ENCODE measurements around the gene RGS10. TPM values are rescaled to one million over a fixed set of nuclear protein-coding genes. Genes with fewer than 3 reads are reported as not detected.

RGS10 gene
- total and polyA plus RNA-seq, 10 of the 15 experiments (the other 5 are each of a cell fraction or from before 2014, with no cell fraction given), result 72.8 to 193 (median 127) TPM

- TF ChIP-seq ELK1 (IDR thresholded peaks at IDR 0.05; ENCODE audit: low read depth, low read length) (no peak), ZBTB33 (IDR thresholded peaks at IDR 0.05) (no peak), RCOR1 (conservative IDR thresholded peaks at IDR 0.05; ENCODE audit: low read depth, low read length) (no peak), ESRRA (IDR thresholded peaks at IDR 0.05; ENCODE audit: low read length) (no peak), TBL1XR1 (IDR thresholded peaks at IDR 0.05; ENCODE audit: low read depth, low read length) (no peak), ZZZ3 (IDR thresholded peaks at IDR 0.05; ENCODE audit: control insufficient read depth, insufficient read length, low read depth) (no peak), PAX8 (IDR thresholded peaks at IDR 0.05) (no peak), E2F8 (IDR thresholded peaks at IDR 0.05; ENCODE audit: low read depth, partially characterized antibody) (no peak), NFYA (IDR thresholded peaks at IDR 0.05; ENCODE audit: borderline replicate concordance, low read depth, low read length) (no peak), RUNX3 (IDR thresholded peaks at IDR 0.05; ENCODE audit: low read length) (peak; percentile 65), STAT1 (conservative IDR thresholded peaks at IDR 0.05) (no peak), SIX5 (IDR thresholded peaks at IDR 0.05; ENCODE audit: low read depth, low read length, severe bottlenecking) (no peak), SKIL (IDR thresholded peaks at IDR 0.05; ENCODE audit: low read depth, poor library complexity, severe bottlenecking) (no peak), SMARCA5 (IDR thresholded peaks at IDR 0.05) (no peak; the same call in 1 of the 2 replicates), FOS (IDR thresholded peaks at IDR 0.05; ENCODE audit: borderline replicate concordance, extremely low read depth, insufficient read length) (no peak), SREBF2 (IDR thresholded peaks at IDR 0.05; ENCODE audit: low read length) (no peak), PML (IDR thresholded peaks at IDR 0.05; ENCODE audit: low read length) (no peak), E2F4 (IDR thresholded peaks at IDR 0.05; ENCODE audit: low read depth, low read length) (no peak), KLF5 (IDR thresholded peaks at IDR 0.05; ENCODE audit: partially characterized antibody) (no peak)
Observed at GRCh38 chr10:119516381-119517234, 25.9 kb downstream of the RGS10 start (continued).
